Ishikawa (cell line): ENCODE results near the gene SETBP1.

Experiments
- CEBPB ChIP-seq: IDR thresholded peaks from 2 replicates; pipeline ENCODE4 v1.6.1; 2012
- EGR1 ChIP-seq: IDR thresholded peaks from 2 replicates; pipeline ENCODE4 v1.6.1; 2012
- EP300 ChIP-seq: IDR thresholded peaks from 2 replicates; pipeline ENCODE4 v1.6.1; 2012; ENCODE audit warnings: borderline replicate concordance
- MAX ChIP-seq: IDR thresholded peaks from 2 replicates; pipeline ENCODE4 v1.6.1; 2012
- RAD21 ChIP-seq: IDR thresholded peaks from 2 replicates; pipeline ENCODE4 v1.6.1; 2012; ENCODE audit warnings: low read depth
- REST ChIP-seq: IDR thresholded peaks from 2 replicates; pipeline ENCODE4 v1.6.1; 2012; ENCODE audit warnings: low read depth, mild to moderate bottlenecking
- TAF1 ChIP-seq: IDR thresholded peaks from 2 replicates; pipeline ENCODE4 v1.6.1; 2012; ENCODE audit warnings: low read depth, mild to moderate bottlenecking
- TCF12 ChIP-seq: IDR thresholded peaks from 2 replicates; pipeline ENCODE4 v1.6.1; 2012; ENCODE audit warnings: low read depth
- TEAD4 ChIP-seq: IDR thresholded peaks from 2 replicates; pipeline ENCODE4 v1.6.1; 2012
- YY1 ChIP-seq: IDR thresholded peaks from 2 replicates; pipeline ENCODE4 v1.6.1; 2012; ENCODE audit warnings: low read depth
- ZBTB7A ChIP-seq: IDR thresholded peaks from 2 replicates; pipeline ENCODE4 v1.6.1; 2012; ENCODE audit warnings: low read depth

GRCh38 chr18:44788334-44788733 is 107.6 kb downstream of the SETBP1 start:
- no peak for TF ChIP-seq TAF1
- no peak for TF ChIP-seq CEBPB
- no peak for TF ChIP-seq MAX
- TF ChIP-seq TEAD4: no peak
- TF ChIP-seq RAD21: no peak
- TF ChIP-seq EGR1: no peak
- TF ChIP-seq TCF12: no peak
- TF ChIP-seq REST: no peak
- TF ChIP-seq EP300: no peak
- TF ChIP-seq ZBTB7A: no peak
- TF ChIP-seq YY1: no peak
